Erythroblast (primary cell): ENCODE measurements around the gene TMEM151A.

ENCODE experiments used
- GATA1 ChIP-seq: IDR thresholded peaks from 2 replicates; pipeline ENCODE4 v1.6.1; 2011; ENCODE audit warnings: low read depth, mild to moderate bottlenecking, control low read depth, low read length, moderate library complexity
- POLR2A ChIP-seq: IDR thresholded peaks from 2 replicates; pipeline ENCODE4 v1.6.1; 2011; ENCODE audit warnings: mild to moderate bottlenecking, low read length

DNA sequence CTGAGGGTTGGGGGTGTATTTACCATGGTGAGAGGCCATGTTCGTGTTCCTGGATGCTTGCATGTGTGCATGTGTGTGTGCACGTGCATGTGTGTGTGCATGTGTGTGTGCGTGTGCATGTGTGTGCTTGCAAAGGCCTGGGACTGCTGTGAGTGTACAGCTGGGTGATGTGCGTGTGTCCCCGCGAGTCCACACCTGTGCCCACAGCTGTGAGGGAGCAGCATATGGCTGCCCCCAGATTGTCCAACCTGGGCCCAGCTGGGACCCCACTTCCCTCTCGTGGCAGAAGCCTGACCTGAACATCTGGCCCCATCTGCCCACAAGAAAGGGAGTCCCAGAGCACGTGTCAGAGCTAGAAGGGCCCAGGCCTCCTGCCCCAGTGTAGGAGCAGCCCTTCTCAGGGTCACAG lies 33.6 kb downstream of the TMEM151A start:
- TF ChIP-seq POLR2A: no peak
- no peak for TF ChIP-seq GATA1
